Left ventricle myocardium superior (tissue), 1 donor: ENCODE data around the gene MATR3. TPM values are rescaled to one million over a fixed set of nuclear protein-coding genes. Genes with fewer than 3 reads are reported as not detected.
"Not testable (repeated sequence)": the region's sequence is repeated elsewhere in the genome, so short reads cannot be mapped to it uniquely, and the experiment has no call there.

Experiments
- ATAC-seq: fragments of 200-7000 bp; cut with Tn5 transposase; one replicate; pipeline ENCODE4 v1.9.1; 2020; ENCODE audit warnings: mild to moderate bottlenecking, moderate library complexity
- DNase-seq: peaks from one replicate; pipeline ENCODE4 v3.0.0-alpha.2; 2020
- intact Hi-C: fragments of 100-400 bp; cut with micrococcal nuclease; formaldehyde crosslinking; loops from one replicate; pipeline ENCODE4 v1.11.0; 2022
- long read RNA-seq: library from polyadenylated mRNA; unstranded; transcript quantifications from one replicate; pipeline ENCODE4 v2.0.0, GENCODE V29; 2021
- total RNA-seq: library from RNA; stranded (reverse); fragmentation: NEBNext Ultra II Directional; extraction: Animal tissue kit (Norgen Biotek cat#: 25700); gene quantifications from one replicate; pipeline ENCODE4 v1.2.1, GENCODE V29; 2021
- donor health status: DM: no; HTN: yes; CAD: no; lungs with severe emphysema.

MATR3 gene
- 121 TPM for total RNA-seq
- long read RNA-seq, full-length matches to known transcripts, result 360 of 503 reads
- long read RNA-seq, partial matches to known transcripts, result 39 of 503 reads
- long read RNA-seq, other reads (novel, unspliced or antisense), result 104 of 503 reads

GRCh38 chr5:139293507-139294373 lies at the start of gene MATR3:
MATR3 (plus strand) TSS chr5:139293740; CDS start chr5:139307416, 13,676 bp downstream.
- peak; percentile 97 for DNase-seq
- intact Hi-C loops, result no loop called here
- peak; percentile 95 for ATAC-seq

DNA sequence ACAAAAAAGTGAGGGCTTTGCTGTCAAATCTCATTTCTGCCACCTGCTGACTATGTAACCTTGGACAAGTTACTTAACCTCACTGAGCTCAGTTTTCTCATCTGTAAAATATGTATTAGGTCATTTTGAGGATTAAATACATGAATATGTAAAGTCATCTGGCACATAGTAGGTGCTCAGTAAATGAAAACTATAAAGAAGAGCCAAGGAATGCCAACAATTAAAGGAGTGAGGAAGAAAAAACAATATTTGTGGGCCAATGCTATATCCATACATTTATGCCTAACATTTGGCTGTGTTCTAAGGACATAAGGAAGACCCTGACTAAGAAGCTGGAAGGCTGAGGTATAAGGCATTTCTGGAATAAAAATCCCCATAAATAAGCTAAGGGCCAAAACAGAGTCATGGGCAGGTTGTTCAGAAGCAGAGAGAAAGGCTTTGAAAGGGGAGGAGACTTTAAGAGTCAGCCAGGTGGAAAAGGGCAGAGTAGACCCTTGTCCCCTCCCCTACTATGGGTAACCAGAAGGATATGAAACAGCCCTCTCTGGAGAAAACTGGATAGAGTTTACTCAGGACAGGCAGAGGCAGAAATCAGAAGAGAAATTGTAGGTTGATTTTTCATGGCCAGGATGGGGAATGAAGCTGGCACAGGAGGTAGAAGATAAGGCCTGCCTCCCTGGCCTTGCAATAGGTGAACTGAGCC lies 47.8 kb upstream of the MATR3 start:
- intact Hi-C loops, result no loop called here
- no peak for ATAC-seq
- DNase-seq, result no peak

DNA sequence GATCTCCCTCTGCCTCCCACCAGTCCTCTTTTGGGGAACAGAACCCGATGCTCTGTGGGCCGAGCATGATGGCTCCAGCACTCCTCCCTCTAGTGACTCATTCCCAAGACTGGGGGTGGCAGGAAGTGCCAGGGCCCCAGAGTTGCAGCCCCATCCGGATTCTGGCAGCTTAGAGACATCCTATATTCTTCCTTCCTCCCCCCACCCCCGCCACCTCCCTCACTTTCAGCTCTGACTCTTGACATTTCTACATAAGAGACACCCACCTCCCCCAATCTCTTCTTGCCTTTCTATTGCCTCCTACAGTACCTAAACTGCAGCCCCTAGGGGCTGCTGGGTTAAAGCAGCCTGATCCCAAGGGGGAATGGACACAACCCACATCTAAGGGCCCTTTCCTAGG lies 47.1 kb upstream of the MATR3 start:
- intact Hi-C loops, result no loop called here
- DNase-seq, result no peak
- ATAC-seq, result no peak

DNA sequence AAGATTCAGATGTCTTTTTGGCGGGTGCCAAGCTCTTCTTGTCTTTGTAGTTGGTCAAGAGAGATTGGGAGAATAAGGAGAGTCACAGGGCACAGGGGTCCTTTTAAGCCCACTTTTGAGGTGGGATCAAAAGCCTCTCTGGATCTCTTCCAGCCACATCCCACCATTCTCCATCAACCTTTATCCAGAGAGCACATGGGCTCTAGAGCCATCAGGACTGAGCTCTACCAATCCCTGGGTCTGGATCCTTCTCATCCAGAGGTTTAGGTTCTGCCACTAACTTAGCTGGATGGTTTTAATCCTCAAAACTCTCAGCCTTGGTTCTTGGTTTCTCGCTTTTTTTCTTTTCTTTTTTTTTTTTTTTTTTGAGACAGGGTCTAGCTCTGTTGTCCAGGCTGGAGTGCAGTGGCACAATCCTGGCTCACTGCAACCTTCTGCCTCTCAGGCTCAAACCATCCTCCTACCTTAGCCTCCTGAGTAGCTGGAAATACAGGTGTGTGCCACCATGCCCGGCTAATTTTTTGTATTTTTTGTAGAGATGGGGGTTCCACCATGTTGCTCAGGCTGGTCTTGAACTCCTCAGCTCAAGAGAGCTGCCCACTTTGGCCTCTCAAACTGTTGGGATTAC lies 44.6 kb upstream of the MATR3 start:
- no peak for DNase-seq
- intact Hi-C loops, result no loop called here
- ATAC-seq, result no peak

- DNase-seq, result no peak
- intact Hi-C loops, result loop anchor here (10.0 kb wide), 1 partner anchor 156 kb away; no protein-coding TSS in a partner anchor
- ATAC-seq, result no peak
Observed at GRCh38 chr5:139251281-139251687, 42.3 kb upstream of the MATR3 start.

DNA sequence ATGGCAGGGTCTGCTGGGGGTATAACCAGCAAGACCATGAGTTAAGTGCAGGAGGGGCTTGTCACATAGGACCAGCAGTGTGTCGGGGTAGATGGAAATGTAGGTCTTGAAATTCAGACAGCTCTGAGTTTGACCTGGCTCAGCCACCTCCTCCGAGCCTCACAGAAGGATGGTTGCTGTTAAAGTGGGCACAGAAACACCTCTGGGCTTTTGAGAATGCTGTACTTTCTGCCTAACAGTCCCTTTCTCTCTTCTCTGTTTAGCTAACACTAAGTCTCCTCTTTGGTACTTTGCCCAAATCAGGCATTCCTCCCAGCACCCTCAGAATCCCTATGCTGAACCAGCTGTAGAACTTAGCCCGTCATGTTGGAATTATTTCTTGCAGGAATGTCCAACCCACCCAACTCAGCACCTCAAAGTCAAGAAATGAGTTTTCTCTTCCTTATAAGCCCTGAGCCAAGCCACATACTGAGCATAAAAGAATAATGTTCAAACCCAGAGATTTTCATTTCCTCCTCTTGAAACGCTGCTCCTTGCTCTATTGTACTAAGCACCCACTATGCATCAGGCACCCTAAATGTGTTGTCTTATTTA lies 41.7 kb upstream of the MATR3 start:
- no peak for DNase-seq
- no peak for ATAC-seq
- intact Hi-C loops, result loop anchor here (10.0 kb wide), 1 partner anchor 157 kb away; no protein-coding TSS in a partner anchor

GRCh38 chr5:139253115-139253514 lies 40.4 kb upstream of the MATR3 start:
- intact Hi-C loops, result loop anchor here (10.0 kb wide), 1 partner anchor 158 kb away; no protein-coding TSS in a partner anchor
- DNase-seq (no peak), ATAC-seq (no peak)

GRCh38 chr5:139256820-139257219 lies 36.7 kb upstream of the MATR3 start:
- intact Hi-C loops, result loop anchor here (10.0 kb wide), 1 partner anchor 162 kb away; no protein-coding TSS in a partner anchor
- ATAC-seq (no peak), DNase-seq (no peak)

DNA sequence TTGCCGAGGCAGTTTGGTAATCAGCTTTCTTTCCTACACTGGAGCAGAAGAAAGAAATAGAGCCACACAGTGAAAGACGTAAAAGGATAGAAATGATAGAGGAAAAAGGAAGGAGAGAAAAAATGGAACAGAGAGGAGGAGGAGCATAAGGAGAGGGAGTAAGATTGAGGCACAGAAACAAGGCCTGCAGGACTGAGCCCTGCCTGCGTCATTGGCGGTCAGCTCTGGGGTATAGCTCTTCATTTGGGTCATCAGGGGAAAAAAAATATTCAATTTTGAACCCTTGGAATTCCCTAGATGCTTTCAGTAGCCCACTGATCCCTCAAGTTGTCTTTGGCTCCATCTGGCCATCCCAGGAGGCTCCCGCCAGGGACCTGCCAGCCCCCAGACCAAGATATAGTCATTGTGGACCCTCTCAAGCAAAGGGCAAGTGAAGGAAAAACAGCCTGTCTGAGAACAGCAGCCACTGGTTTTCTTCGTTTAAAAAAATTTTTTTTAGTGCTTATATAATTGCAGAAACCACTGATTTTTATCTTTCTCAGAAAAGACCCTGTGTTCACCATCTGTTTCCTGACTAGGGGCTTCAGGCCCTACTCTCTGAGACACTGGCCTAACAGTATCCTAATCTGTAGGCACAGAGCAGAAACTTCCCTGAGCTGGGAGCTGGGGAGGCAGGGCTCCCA lies 31.3 kb upstream of the MATR3 start:
- no peak for ATAC-seq
- intact Hi-C loops, result loop anchor here (5.0 kb wide), 2 partner anchors 620 to 680 kb away; no protein-coding TSS in a partner anchor
- DNase-seq, result no peak

DNA sequence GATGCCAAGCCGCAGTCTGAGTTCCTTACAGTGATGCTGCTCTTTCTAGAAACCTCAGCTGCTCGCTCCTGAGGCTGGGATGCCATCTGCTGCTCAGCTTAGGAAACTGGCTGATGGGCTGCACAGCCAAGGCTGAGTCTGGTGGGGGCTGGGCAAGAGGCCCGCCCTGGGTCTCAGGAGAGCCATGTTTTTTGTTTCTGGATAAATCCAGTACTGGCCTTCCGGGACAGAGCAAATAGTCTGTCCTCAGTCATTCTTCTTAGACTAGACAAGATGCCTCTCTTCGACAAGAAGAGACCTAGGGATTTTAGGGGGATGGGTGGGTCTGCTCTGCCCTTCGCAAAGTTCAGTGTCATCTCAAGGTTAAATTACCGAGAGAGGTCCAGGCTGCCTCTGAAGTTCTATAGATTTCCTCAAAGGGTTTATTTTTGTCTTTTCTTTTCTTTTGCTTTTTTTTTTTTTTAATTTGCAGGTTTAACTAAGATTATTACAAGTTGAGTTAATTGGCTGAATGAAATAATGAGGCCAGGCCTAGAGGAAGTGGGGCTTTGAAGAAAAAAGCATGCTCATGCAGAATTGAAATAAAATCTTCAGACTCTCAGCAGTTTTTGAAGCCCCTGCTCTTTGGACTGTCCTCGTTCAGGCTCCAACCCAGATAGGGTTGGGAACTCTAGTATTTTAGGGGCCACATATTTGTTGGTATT lies 30.6 kb upstream of the MATR3 start:
- peak; percentile 99 for ATAC-seq
- DNase-seq, result peak; percentile 91
- intact Hi-C loops, result loop anchor here (5.0 kb wide), 2 partner anchors 621 to 681 kb away; no protein-coding TSS in a partner anchor

DNA sequence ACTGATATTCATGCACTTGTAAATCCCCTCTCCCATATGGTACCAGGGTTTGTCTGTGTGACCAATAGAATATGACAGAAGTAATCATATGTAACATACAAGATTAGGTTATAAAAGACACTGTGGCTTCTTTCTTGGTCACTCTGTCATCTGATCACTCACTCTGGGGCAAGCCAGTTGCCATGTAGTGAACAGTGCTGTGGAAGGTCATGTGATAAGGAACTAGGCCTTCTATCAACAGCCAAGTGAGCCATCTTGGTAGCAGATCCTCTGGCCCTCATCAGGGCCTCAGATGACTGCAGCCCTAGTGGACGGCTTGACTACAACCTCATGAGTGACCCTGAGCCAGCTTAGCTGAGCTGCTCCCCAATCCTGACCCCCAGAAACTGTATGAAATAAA lies 30.0 kb upstream of the MATR3 start:
- ATAC-seq, result no peak
- DNase-seq, result no peak
- intact Hi-C loops, result loop anchor here (5.0 kb wide), 2 partner anchors 621 to 681 kb away; no protein-coding TSS in a partner anchor

- intact Hi-C loops, result loop anchor here (5.0 kb wide), 2 partner anchors 622 to 682 kb away; no protein-coding TSS in a partner anchor
- DNase-seq (no peak), ATAC-seq (no peak)
Observed at GRCh38 chr5:139263946-139264345, 29.6 kb upstream of the MATR3 start.

GRCh38 chr5:139265001-139265400 lies 28.5 kb upstream of the MATR3 start:
- intact Hi-C loops, result no loop called here
- DNase-seq (no peak), ATAC-seq (no peak)

DNA sequence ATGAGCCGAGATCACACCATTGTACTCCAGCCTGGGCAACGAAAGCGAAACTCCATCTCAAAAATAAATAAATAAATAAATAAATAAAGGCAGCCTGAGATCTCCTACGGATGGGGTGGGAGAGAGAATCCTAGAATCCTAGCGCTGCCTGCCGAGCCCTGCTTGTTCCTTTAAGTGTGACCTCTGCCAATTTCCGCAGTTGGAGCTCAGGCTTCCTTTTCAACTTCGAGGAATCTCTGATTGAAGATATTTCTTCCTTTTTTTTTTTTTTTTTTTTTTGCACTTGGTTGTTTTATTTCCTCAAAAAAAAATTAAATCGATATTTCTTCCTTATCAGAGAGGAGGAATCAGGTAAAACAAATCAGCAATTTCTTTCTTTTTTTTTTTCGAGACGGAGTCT lies 27.3 kb upstream of the MATR3 start:
- DNase-seq, result no peak
- intact Hi-C loops, result no loop called here
- ATAC-seq, result no peak

- DNase-seq (no peak), ATAC-seq (no peak)
- intact Hi-C loops, result no loop called here
Observed at GRCh38 chr5:139267481-139267880, 26.1 kb upstream of the MATR3 start.

- DNase-seq, result no peak
- ATAC-seq, result peak; percentile 22
- intact Hi-C loops, result no loop called here
Observed at GRCh38 chr5:139268364-139269202, 25.0 kb upstream of the MATR3 start.

GRCh38 chr5:139270718-139271117 lies 22.8 kb upstream of the MATR3 start:
- intact Hi-C loops, ATAC-seq, DNase-seq: not testable (repeated sequence)
